Natural killer cell (primary cell): Measurements from ENCODE around the gene CREB5. TPM values are rescaled to one million over a fixed set of nuclear protein-coding genes. Genes with fewer than 3 reads are reported as not detected.

ENCODE experiments used
- ATAC-seq, 3 donors: fragments of 150-1000 bp in 2 of 3; fragments of 200-7000 bp in 1 of 3; cut with Tn5 transposase; 1 replicate in 1 of 3; 2 replicates in 2 of 3; pipeline ENCODE4 v1.10.0; 2021; ENCODE audit warnings: mild to moderate bottlenecking in 2 of 3, moderate library complexity in 2 of 3
- DNase-seq, 2 donors: peaks; one replicate each; pipeline versions ENCODE4 v3.0.0 to v3.0.0-alpha.2; 2013 to 2021; ENCODE audit warnings: mixed read lengths in 1 of 2
- H3K27ac ChIP-seq: one replicate; pipeline ENCODE4 v1.5.1; 2013; ENCODE audit warnings: mild to moderate bottlenecking, low read length
- H3K27me3 ChIP-seq: one replicate; pipeline ENCODE4 v1.6.1; 2013; ENCODE audit warnings: low read length; ENCODE audit not compliant: control insufficient read depth, insufficient read depth
- H3K36me3 ChIP-seq: one replicate; pipeline ENCODE4 v1.6.1; 2013; ENCODE audit warnings: low read length; ENCODE audit not compliant: control insufficient read depth, insufficient read depth
- H3K4me1 ChIP-seq: one replicate; pipeline ENCODE4 v1.6.1; 2013; ENCODE audit warnings: low read length; ENCODE audit not compliant: control insufficient read depth, insufficient read depth
- H3K4me3 ChIP-seq: one replicate; pipeline ENCODE4 v1.5.1; 2013; ENCODE audit warnings: low read length
- H3K9me3 ChIP-seq: one replicate; pipeline ENCODE4 v1.6.1; 2013; ENCODE audit warnings: low read length; ENCODE audit not compliant: control insufficient read depth, insufficient read depth
- H3K27ac Mint-ChIP-seq, 2 donors: one replicate each; pipeline ENCODE4 v1.8.0; 2022; ENCODE audit warnings: mild to moderate bottlenecking in 2 of 2, mixed read lengths in 2 of 2, moderate library complexity in 1 of 2
- H3K27me3 Mint-ChIP-seq, 2 donors: one replicate each; pipeline ENCODE4 v1.8.0; 2022; ENCODE audit warnings: low read depth in 2 of 2, mixed read lengths in 2 of 2
- H3K36me3 Mint-ChIP-seq: one replicate; pipeline ENCODE4 v1.8.0; 2022; ENCODE audit warnings: mixed read lengths
- H3K4me1 Mint-ChIP-seq, 2 donors: one replicate each; pipeline ENCODE4 v1.8.0; 2022; ENCODE audit warnings: mixed read lengths in 2 of 2
- H3K4me3 Mint-ChIP-seq: one replicate; pipeline ENCODE4 v1.8.0; 2022; ENCODE audit warnings: mild to moderate bottlenecking, moderate library complexity, mixed read lengths
- H3K9me3 Mint-ChIP-seq, 2 donors: one replicate each; pipeline ENCODE4 v1.8.0; 2022; ENCODE audit warnings: mixed read lengths in 2 of 2
- CTCF ChIP-seq: fragments of 200-600 bp; IDR thresholded peaks from one replicate; pipeline ENCODE4 v1.8.0; 2022; ENCODE audit warnings: antibody characterized with exemption
- WGBS: methylation state at CpG from one replicate; pipeline ENCODE4 v1.1.7; 2013; ENCODE audit warnings: missing lambda C conversion rate; ENCODE audit not compliant: insufficient coverage; 5-methylcytosine and 5-hydroxymethylcytosine counted together
- intact Hi-C: fragments of 100-400 bp; cut with micrococcal nuclease; formaldehyde crosslinking; loops from one replicate; pipeline ENCODE4 v1.14.2; 2022
- total RNA-seq, 4 donors: library from RNA; stranded (reverse); fragments of 120-200 nt in 1 of 4; gene quantifications; one replicate each; pipeline versions ENCODE4 v1.2.3 to v1.2.4, GENCODE V29; 2013 to 2022

CREB5 gene
- total RNA-seq, 3 donors from 2014 or later (not counting 1 experiment from before 2014, with no cell fraction given), result 0.52 to 7.0 (median 0.89) TPM

- DNase-seq (no peak), ATAC-seq (no peak)
- WGBS, result 90% methylated on average over 4 of the region's 4 CpGs
- peaks cover 18% of the 10 kb centered on the region for H3K4me1 ChIP-seq
- H3K27ac Mint-ChIP-seq, result no peak overlapping the region
- TF ChIP-seq CTCF, result no peak
- no peaks in the 10 kb centered on the region for H3K4me1 Mint-ChIP-seq
- no peak overlapping the region for H3K4me3 ChIP-seq
- H3K27ac ChIP-seq, result no peak overlapping the region
- peaks cover 16 to 22% of the 10 kb centered on the region in 2 donors for H3K27me3 Mint-ChIP-seq
- peaks cover 3% of the 10 kb centered on the region for H3K27me3 ChIP-seq
- H3K4me3 Mint-ChIP-seq, result no peak overlapping the region
- intact Hi-C loops, result no loop called here
- H3K36me3 ChIP-seq, result no peaks in the 10 kb centered on the region
- H3K9me3 ChIP-seq, result no peaks in the 10 kb centered on the region
- H3K9me3 Mint-ChIP-seq, result no peaks in the 10 kb centered on the region
- H3K36me3 Mint-ChIP-seq, result no peaks in the 10 kb centered on the region
These were observed 275.2 kb downstream of the CREB5 start for GRCh38 chr7:28687537-28687936.

- no peak overlapping the region for H3K4me3 ChIP-seq
- no peaks in the 10 kb centered on the region for H3K9me3 ChIP-seq
- H3K36me3 Mint-ChIP-seq, result no peaks in the 10 kb centered on the region
- H3K27me3 Mint-ChIP-seq, result peaks cover 16% of the 10 kb centered on the region in 2 donors
- ATAC-seq (no peak), DNase-seq (no peak)
- no peaks in the 10 kb centered on the region for H3K9me3 Mint-ChIP-seq
- H3K36me3 ChIP-seq, result no peaks in the 10 kb centered on the region
- peaks cover 3% of the 10 kb centered on the region for H3K27me3 ChIP-seq
- H3K4me1 ChIP-seq, result peaks cover 18% of the 10 kb centered on the region
- intact Hi-C loops, result no loop called here
- 100% methylated on average over 1 of the region's 2 CpGs for WGBS
- no peak overlapping the region for H3K27ac ChIP-seq
- TF ChIP-seq CTCF, result no peak
- H3K27ac Mint-ChIP-seq, result no peak overlapping the region
- no peaks in the 10 kb centered on the region for H3K4me1 Mint-ChIP-seq
- no peak overlapping the region for H3K4me3 Mint-ChIP-seq
These were observed 275.9 kb downstream of the CREB5 start for GRCh38 chr7:28688174-28688573.

GRCh38 chr7:28688651-28689050 lies 276.3 kb downstream of the CREB5 start:
- H3K36me3 ChIP-seq, result no peaks in the 10 kb centered on the region
- H3K4me1 ChIP-seq, result peaks cover 18% of the 10 kb centered on the region
- TF ChIP-seq CTCF, result no peak
- no peaks in the 10 kb centered on the region for H3K9me3 ChIP-seq
- H3K27ac Mint-ChIP-seq, result no peak overlapping the region
- H3K9me3 Mint-ChIP-seq, result no peaks in the 10 kb centered on the region
- no peak overlapping the region for H3K4me3 ChIP-seq
- H3K27ac ChIP-seq, result no peak overlapping the region
- no peak overlapping the region for H3K4me3 Mint-ChIP-seq
- peaks cover 3% of the 10 kb centered on the region for H3K27me3 ChIP-seq
- DNase-seq (no peak), ATAC-seq (no peak)
- no peaks in the 10 kb centered on the region for H3K4me1 Mint-ChIP-seq
- intact Hi-C loops, result no loop called here
- no peaks in the 10 kb centered on the region for H3K36me3 Mint-ChIP-seq
- peaks cover 11 to 14% of the 10 kb centered on the region in 2 donors for H3K27me3 Mint-ChIP-seq
- WGBS, result 92% methylated on average over 4 of the region's 5 CpGs
